ENCODE measurements around the gene NADK2. TPM values are rescaled to one million over a fixed set of nuclear protein-coding genes. Genes with fewer than 3 reads are reported as not detected.
A peak's percentile ranks its signal among the peaks of the same experiment; 100 is the strongest.
"Not testable (repeated sequence)": the region's sequence is repeated elsewhere in the genome, so short reads cannot be mapped to it uniquely, and the experiment has no call there.

The NADK2 gene, protein sequence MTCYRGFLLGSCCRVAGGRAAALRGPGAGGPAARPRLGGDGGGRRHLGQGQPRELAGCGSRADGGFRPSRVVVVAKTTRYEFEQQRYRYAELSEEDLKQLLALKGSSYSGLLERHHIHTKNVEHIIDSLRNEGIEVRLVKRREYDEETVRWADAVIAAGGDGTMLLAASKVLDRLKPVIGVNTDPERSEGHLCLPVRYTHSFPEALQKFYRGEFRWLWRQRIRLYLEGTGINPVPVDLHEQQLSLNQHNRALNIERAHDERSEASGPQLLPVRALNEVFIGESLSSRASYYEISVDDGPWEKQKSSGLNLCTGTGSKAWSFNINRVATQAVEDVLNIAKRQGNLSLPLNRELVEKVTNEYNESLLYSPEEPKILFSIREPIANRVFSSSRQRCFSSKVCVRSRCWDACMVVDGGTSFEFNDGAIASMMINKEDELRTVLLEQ
- 10 to 100 TPM; 13.1 to 19.6 TPM for total RNA-seq

DNA sequence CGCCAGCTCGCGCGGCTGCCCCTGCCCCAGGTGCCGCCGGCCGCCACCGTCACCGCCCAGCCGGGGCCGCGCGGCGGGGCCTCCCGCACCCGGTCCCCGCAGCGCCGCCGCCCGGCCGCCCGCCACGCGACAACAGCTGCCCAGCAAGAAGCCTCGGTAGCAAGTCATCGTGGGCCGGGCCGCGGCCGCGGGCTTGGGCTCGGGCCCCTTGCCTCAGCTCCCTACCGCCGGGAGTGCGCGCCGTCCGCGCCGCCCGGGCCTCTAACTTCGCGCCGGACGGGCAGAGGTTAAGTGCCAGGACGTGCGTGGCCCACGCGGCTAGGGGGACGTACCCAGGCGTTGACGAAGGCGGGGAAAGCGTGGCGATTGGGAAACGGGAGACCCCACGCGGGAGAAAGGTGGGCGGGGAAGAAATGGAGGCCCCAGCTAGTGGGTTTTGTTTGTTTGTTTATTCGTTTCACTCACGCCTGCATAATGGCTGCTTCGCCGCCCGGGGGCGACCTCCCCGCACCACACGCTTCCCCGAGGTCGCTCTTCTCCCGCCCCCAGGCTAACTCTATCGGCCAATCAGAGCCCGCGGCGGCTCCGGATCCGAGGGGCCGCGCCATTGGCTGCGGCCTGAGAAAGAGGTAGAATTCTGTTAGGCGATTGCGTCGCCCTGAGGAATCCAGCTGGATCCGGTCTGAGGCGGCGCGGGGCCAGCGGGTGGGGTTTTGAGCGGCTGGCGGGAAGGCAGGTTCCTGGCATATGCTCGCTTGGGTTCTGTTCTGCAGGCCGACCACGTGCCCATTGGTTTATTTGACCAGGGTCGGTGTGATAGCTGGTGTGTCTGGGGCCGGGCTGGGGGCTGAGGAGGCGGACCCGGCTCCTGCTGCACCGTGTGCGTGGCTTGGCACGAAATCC is at the start of gene NADK2:
TSS of gene NADK2 (minus strand) at position 295 of the 903 bp plus-strand sequence. CDS start at position 168, 127 bp downstream.
- no peaks in the 10 kb centered on the region for H3K27me3 Mint-ChIP-seq
- H3K27ac Mint-ChIP-seq, result peak within 1 kb of the TSS; percentile 87 to 94
- peak; percentile 93 to 94 for ATAC-seq
- H3K4me3 Mint-ChIP-seq, result peak within 1 kb of the TSS; percentile 86
- peaks cover 23 to 39% of the 10 kb centered on the region in 2 donors for H3K4me1 Mint-ChIP-seq (ENCODE audit: low read depth in 2 of 2)
- no peaks in the 10 kb centered on the region for H3K36me3 Mint-ChIP-seq
- peak; percentile 94 for DNase-seq (ENCODE audit: low spot score)
- no peaks in the 10 kb centered on the region for H3K9me3 Mint-ChIP-seq

DNA sequence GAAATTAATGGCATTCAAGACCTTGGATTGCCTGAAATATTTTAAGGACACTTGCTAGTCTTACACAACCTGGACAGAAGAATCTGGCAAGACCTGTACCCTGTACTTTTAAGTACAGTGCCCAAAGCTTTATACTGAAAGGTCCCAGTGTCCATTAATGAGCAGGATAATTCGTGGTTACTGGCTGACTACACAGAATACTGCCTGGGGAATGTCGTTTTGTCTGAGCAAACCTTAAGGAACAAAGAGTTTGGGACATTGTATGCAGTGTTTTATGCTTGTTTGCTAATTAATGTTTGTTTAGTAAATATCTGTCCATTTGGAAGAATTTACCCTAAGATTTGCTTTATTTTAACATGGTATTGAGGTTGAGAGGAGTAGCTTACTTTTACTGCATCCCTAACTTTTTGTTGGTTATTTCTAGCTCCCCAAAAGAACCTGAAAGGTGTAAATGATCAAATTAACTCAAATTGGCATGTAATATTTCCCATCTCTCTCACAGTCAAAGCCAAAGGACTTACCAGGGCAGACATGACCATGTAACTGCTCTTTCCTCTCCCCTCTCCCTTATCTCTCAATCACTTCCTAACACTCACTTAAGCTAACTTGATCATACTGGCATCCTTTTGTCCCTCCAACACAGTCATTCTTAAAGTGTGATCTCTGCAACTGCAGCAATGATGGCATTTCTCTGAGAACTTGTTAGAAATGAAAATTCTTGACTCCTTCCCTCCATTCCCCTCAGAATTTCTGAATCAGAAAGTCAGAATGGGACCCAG is 44.3 kb upstream of the NADK2 start:
- no peak for ATAC-seq
- no peaks in the 10 kb centered on the region for H3K9me3 Mint-ChIP-seq
- no peaks in the 10 kb centered on the region for H3K4me1 Mint-ChIP-seq (ENCODE audit: low read depth in 2 of 2)
- DNase-seq (ENCODE audit: low spot score), result no peak
- H3K27me3 Mint-ChIP-seq, result peaks cover 17 to 38% of the 10 kb centered on the region in 2 donors
- H3K36me3 Mint-ChIP-seq, result no peaks in the 10 kb centered on the region
- H3K27ac Mint-ChIP-seq, result no peak overlapping the region
- H3K4me3 Mint-ChIP-seq, result no peak overlapping the region

DNA sequence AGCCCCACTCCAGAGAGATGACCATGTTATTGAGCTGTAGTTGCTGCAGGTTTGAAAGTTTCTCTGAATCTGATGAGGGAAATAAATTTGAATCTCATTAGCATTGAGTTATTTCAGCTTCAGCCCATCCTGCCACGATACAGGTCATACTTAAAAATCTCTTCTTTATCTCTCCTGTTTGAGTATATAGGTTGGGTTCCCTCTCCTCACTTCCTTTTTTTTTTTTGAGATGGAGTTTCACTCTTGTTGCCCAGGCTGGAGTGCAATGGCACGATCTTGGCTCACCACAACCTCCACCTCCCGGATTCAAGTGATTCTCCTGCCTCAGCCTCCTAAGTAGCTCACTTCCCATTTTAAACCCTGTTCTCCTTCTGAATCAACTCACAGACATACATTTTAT is 42.0 kb upstream of the NADK2 start:
- H3K4me1 Mint-ChIP-seq (ENCODE audit: low read depth in 2 of 2); H3K36me3 Mint-ChIP-seq; ATAC-seq; DNase-seq (ENCODE audit: low spot score); H3K9me3 Mint-ChIP-seq; H3K4me3 Mint-ChIP-seq; H3K27ac Mint-ChIP-seq: not testable (repeated sequence)
- peaks cover 19 to 35% of the 10 kb centered on the region in 2 donors for H3K27me3 Mint-ChIP-seq

DNA sequence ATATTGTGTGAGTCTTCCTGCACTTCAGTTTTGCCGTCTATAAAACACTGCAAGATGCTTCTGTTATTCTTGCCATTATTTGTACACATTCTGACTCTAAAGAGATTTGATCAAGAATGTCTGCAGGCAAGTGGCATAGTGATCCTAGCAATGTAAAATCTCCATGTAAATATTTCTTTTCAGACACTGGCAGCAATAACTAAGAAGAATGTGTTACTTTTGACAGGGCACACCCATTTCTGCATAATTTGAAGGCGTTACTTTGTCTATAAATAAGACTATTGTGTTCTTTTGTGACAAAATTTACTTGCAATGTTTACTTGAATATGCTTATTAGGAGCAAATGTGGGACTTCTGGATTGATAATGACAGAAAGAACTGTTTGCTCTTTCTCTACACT is 39.9 kb upstream of the NADK2 start:
- no peak for DNase-seq (ENCODE audit: low spot score)
- no peaks in the 10 kb centered on the region for H3K9me3 Mint-ChIP-seq
- H3K4me3 Mint-ChIP-seq, result no peak overlapping the region
- peaks cover 14 to 42% of the 10 kb centered on the region in 2 donors for H3K27me3 Mint-ChIP-seq
- no peak overlapping the region for H3K27ac Mint-ChIP-seq
- H3K4me1 Mint-ChIP-seq (ENCODE audit: low read depth in 2 of 2), result no peaks in the 10 kb centered on the region
- ATAC-seq, result no peak
- H3K36me3 Mint-ChIP-seq, result no peaks in the 10 kb centered on the region

DNA sequence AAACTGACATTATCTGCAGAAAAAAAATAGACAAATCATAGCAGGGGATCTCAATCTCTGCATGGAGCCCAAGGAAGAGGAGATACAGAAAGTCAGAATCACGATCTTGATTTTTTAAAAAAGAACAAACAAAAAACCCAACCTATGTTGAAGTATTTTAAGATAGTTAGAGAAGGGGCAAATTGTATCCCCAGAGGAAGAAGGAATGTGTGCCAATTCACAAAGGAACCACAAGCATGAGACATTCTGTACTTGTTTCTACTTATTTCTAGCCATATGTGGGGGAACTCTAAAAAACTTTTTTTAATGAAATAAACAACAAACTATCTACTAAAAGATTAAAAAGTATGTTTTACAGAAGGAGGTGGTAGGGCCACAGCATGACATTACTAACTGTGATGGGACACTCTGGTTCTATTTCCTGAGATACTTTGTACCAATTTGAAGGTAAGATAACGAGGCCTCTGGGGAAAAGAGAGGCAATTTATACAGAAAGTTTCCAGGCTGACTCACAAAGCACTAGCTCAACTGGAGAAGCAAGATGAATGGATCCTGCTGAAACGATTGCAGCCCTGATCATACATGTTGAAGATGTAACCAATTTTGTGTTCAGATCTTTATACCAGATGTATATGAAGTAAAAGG is 37.5 kb upstream of the NADK2 start:
- no peak overlapping the region for H3K27ac Mint-ChIP-seq
- no peak overlapping the region for H3K4me3 Mint-ChIP-seq
- H3K27me3 Mint-ChIP-seq, result peaks cover 16 to 45% of the 10 kb centered on the region in 2 donors
- H3K9me3 Mint-ChIP-seq, result no peaks in the 10 kb centered on the region
- ATAC-seq (no peak), DNase-seq (ENCODE audit: low spot score) (no peak)
- no peaks in the 10 kb centered on the region for H3K4me1 Mint-ChIP-seq (ENCODE audit: low read depth in 2 of 2)
- H3K36me3 Mint-ChIP-seq, result no peaks in the 10 kb centered on the region

DNA sequence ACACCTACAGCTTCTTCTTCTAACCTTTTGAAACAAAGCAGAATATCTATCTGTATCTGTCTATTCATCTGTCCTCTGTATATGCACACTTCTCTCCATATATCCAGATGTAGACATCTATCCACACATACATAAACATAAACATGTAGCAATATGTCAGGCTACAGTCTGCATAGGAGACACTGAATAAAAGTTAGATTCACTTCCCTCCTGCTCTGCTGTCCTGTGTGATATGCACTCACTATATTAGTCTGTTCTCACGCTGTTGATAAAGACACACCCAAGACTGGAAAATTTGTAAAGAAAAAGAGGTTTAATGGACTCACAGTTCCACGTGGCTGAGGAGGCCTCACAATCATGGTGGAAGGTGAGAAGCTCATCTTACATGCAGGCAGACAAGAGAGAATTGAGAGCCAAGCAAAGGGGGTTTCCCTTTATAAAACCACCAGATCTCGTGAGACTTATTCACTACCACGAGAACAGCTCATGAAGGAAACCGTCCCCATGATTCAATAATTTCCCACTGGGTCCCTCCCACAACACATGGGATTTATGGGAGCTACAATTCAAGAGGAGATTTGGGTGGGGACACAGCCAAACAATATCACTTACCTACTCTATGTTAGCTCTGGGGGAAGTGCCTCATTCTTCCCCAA is 35.9 kb upstream of the NADK2 start:
- H3K27ac Mint-ChIP-seq, result no peak overlapping the region
- peaks cover 13 to 40% of the 10 kb centered on the region in 2 donors for H3K27me3 Mint-ChIP-seq
- H3K36me3 Mint-ChIP-seq, result no peaks in the 10 kb centered on the region
- H3K4me3 Mint-ChIP-seq, result no peak overlapping the region
- no peaks in the 10 kb centered on the region for H3K9me3 Mint-ChIP-seq
- DNase-seq (ENCODE audit: low spot score) (no peak), ATAC-seq (no peak)
- no peaks in the 10 kb centered on the region for H3K4me1 Mint-ChIP-seq (ENCODE audit: low read depth in 2 of 2)

DNA sequence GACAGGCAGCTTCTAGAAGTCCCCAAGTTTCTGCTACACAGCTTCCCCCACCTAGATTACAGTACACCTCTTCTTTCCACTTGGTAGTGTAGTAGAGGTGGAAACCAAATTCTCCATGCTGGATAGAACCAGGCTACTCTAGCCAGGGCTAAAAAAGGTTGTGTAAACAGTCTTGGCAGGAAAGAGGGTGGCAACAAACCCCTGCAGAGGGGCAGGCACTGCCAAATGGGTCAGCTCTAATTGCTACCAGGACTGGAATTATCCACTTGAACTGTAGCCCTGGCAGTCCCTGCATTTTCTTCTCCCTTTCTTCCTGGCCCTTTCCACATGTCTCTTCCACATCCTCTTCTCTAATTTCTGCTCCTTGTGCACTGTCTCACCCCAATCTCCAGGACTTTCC is 35.1 kb upstream of the NADK2 start:
- no peaks in the 10 kb centered on the region for H3K36me3 Mint-ChIP-seq

DNA sequence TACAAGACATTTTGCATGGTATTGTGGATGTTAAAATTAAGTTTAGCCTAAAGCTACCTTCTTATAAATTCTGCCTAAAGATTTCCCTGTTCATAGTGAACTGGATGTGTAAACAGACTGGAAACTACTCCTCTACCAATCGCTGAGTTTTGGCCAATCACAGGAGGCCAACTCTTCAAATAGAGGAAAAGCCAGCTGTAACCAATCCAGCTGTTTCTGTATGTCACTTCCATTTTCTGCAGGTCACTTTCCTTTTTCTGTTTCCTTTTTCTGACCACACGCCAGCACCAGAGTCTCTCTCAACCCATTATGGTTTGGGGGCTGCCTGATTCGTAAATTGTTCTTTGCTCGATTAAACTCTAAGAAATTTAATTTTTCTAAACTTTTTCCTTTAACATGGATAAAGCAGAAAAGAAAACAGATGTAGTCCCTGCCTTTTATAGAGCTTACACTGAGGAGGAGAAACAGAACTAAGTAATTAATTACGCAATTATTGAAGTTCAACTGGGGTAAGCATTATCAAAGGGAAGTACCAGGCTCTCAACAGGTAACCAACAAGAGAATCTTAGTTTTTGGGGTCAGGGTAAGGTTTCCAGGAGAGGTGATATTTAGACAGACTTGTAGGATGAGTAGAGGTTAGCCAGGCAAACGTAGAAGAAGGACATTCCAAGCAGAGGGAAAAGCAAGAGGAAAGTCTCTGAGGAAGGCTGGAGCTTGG is 32.2 kb upstream of the NADK2 start:
- Mint-ChIP-seq H3K4me1 (ENCODE audit: low read depth in 2 of 2) (no peaks in the 10 kb centered on the region), H3K27ac (no peak overlapping the region), H3K4me3 (no peak overlapping the region), H3K36me3 (no peaks in the 10 kb centered on the region), H3K27me3 (peaks cover 13 to 31% of the 10 kb centered on the region in 2 donors), H3K9me3 (no peaks in the 10 kb centered on the region)
- no peak for DNase-seq (ENCODE audit: low spot score)
- no peak for ATAC-seq

More for the DNA sequence above, 35.1 kb upstream of the NADK2 start:
- ATAC-seq, result no peak
- Mint-ChIP-seq H3K4me3 (no peak overlapping the region), H3K4me1 (ENCODE audit: low read depth in 2 of 2) (no peaks in the 10 kb centered on the region), H3K9me3 (no peaks in the 10 kb centered on the region), H3K27ac (no peak overlapping the region), H3K27me3 (peaks cover 13 to 40% of the 10 kb centered on the region in 2 donors)
- DNase-seq (ENCODE audit: low spot score), result no peak

DNA sequence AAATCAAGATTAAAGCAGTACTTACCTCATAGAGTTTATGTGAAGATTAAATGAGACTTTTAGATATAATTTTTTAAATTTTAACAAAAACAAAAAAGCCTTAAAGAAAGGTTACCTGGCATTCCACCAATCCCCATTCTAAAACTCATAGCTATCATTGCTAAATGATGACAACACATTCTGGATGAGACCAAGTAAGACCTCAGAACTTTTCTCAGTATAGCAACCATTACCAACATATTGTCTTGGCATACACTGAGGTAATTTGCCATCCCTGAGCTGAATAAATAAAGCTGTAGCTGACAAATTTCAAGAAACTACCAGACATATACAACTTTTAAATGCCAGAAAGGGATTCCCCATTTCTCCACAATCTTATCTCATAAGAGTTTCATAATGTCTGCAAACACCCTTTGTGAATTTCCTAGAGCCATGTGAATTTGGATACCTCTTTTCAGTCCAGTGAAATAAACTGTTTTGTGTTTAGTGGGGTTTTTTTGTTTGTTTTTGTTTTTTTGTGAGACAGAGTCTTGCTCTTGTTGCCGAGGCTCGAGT is 30.5 kb upstream of the NADK2 start:
- H3K9me3 Mint-ChIP-seq, result no peaks in the 10 kb centered on the region
- ATAC-seq (no peak), DNase-seq (ENCODE audit: low spot score) (no peak)
- H3K4me1 Mint-ChIP-seq (ENCODE audit: low read depth in 2 of 2), result no peaks in the 10 kb centered on the region
- no peak overlapping the region for H3K27ac Mint-ChIP-seq
- peaks cover 11 to 20% of the 10 kb centered on the region in 2 donors for H3K27me3 Mint-ChIP-seq
- H3K4me3 Mint-ChIP-seq, result no peak overlapping the region
- H3K36me3 Mint-ChIP-seq, result no peaks in the 10 kb centered on the region

DNA sequence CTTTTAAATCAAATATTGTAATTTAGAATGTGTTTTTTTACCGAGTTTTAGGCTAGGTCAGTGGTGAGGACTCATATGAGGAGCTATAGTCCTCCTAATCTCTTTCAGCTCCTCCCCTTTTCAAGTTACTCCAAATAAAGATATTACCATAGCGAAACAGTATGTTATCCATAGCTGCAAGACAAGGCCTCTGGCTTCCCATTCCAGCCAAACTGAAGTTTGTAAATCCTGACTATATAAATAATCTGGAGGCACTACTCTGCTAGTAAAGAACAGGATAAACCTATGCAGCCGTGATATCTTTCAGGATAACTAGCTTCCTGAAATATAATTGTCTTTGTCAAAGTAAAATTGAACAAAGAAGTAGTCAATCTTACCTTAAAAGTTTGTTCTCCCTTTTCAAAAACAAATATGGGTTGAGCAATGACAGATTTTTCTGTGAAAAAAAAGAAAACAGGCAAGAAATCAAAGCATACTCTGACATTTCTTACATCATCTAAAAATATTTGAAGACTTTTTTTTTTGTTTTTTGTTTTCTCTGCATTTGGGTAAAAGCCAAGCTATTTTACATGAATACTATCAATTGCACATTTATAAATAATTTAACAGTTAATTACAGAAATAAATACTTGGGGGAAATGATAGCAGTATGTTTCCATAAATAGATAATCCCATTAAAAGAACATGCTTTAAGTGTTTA is 29.3 kb upstream of the NADK2 start:
- Mint-ChIP-seq H3K4me3 (no peak overlapping the region), H3K27ac (no peak overlapping the region), H3K4me1 (ENCODE audit: low read depth in 2 of 2) (no peaks in the 10 kb centered on the region), H3K36me3 (no peaks in the 10 kb centered on the region), H3K27me3 (peaks cover 11 to 15% of the 10 kb centered on the region in 2 donors), H3K9me3 (no peaks in the 10 kb centered on the region)
- no peak for DNase-seq (ENCODE audit: low spot score)
- ATAC-seq, result no peak

DNA sequence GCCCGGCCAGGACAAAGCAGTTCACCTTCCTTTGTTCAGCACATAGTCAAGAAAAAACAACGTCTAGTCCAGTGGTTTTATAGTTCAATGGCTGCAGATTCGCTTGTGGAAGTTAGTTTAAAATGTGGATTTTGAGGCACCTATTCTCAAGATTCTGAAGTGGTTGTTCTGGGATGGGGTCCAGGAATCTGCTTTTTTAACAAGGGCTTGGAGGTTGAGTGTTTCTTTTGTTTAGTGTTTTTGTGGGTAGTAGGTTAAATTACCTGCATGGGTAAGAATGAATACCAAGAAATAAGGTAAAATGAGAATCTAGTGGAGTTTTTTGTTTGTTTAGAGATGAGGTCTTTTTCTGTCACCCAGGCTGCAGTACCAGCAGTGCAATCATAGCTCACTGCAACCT is 28.4 kb upstream of the NADK2 start:
- no peak for ATAC-seq
- Mint-ChIP-seq H3K4me3 (no peak overlapping the region), H3K27me3 (peaks cover 7 to 9% of the 10 kb centered on the region in 2 donors), H3K4me1 (ENCODE audit: low read depth in 2 of 2) (no peaks in the 10 kb centered on the region), H3K9me3 (no peaks in the 10 kb centered on the region), H3K36me3 (no peaks in the 10 kb centered on the region), H3K27ac (no peak overlapping the region)
- no peak for DNase-seq (ENCODE audit: low spot score)

Measured in natural killer cell treated with Interleukin-12 subunit alpha and Interleukin-12 subunit beta and Interleukin-15 and Interleukin-18, amount 100 ng/mL, for 72 hours (primary cell).